Omental fat pad (tissue), 4 donors: Measurements from ENCODE around the gene BRICD5. TPM values are rescaled to one million over a fixed set of nuclear protein-coding genes. Genes with fewer than 3 reads are reported as not detected.

ENCODE experiments used
- ATAC-seq: fragments of 150-250 bp; one replicate; pipeline ENCODE4 v1.9.1; 2016; ENCODE audit warnings: mild to moderate bottlenecking, moderate library complexity; ENCODE audit not compliant: low FRiP score
- DNase-seq: peaks from one replicate; pipeline ENCODE4 v3.0.0-alpha.2; 2019; ENCODE audit warnings: low spot score
- CTCF ChIP-seq, 3 donors: fragments of 450-650 bp; IDR thresholded peaks; one replicate each; pipeline ENCODE4 v1.5.1; 2016 to 2017; ENCODE audit warnings: antibody characterized with exemption in 3 of 3, mild to moderate bottlenecking in 3 of 3, moderate library complexity in 2 of 3
- total RNA-seq, 4 donors: library from RNA; depleted of rRNA; stranded (reverse); fragments of >200 nt; gene quantifications; one replicate each; pipeline ENCODE4 v1.1.0, GENCODE V29; 2016

Gene BRICD5
- total RNA-seq, 4 donors from 2014 or later = 1.5 to 10.1 (median 4.3) TPM

- TF ChIP-seq CTCF (IDR thresholded peaks at IDR 0.05) = no peak
- no peak for DNase-seq
Measured at GRCh38 chr16:2161911-2162310, 48.8 kb downstream of the BRICD5 start.

GRCh38 chr16:2160915-2161551 lies 49.6 kb downstream of the BRICD5 start:
- no peak for TF ChIP-seq CTCF (IDR thresholded peaks at IDR 0.05)
- ATAC-seq (peak; percentile 17), DNase-seq (no peak)

More at GRCh38 chr16:2161911-2162310, 48.8 kb downstream of the BRICD5 start:
- ATAC-seq = no peak

Other genes starting within 250 kb of the BRICD5 start
- gene RPS2, start 246.0 kb downstream of the BRICD5 start, total RNA-seq = 1,000 to 10,000 TPM; 1,362 to 1,656 (median 1,543) TPM
- not detected for gene RNF151, start 244.0 kb downstream of the BRICD5 start, total RNA-seq
- gene TBL3, start 238.8 kb downstream of the BRICD5 start, total RNA-seq = 10 to 100 TPM; 32.2 to 44.3 (median 34.3) TPM
- not detected for gene NOXO1, start 229.4 kb downstream of the BRICD5 start, total RNA-seq
- 10 to 100 TPM; 11.9 to 18.4 (median 16.0) TPM for gene GFER, start 226.7 kb downstream of the BRICD5 start, total RNA-seq
- 1 to 10 TPM in 1 of 4 donors, under 1 TPM in 1, not detected in 2; 0.28 to 1.6 TPM for gene SYNGR3, start 220.9 kb downstream of the BRICD5 start, total RNA-seq
- gene ZNF598, start 201.0 kb downstream of the BRICD5 start, total RNA-seq = 10 to 100 TPM; 19.1 to 49.0 (median 24.3) TPM
- under 1 TPM in 1 of 4 donors, not detected in 3; 0.48 TPM for gene NPW, start 191.1 kb downstream of the BRICD5 start, total RNA-seq
- 100 to 1,000 TPM in 2 of 4 donors, 10 to 100 TPM in 2; 52.8 to 166 (median 84.9) TPM for gene NHERF2, start 184.0 kb downstream of the BRICD5 start, total RNA-seq
- 10 to 100 TPM in 3 of 4 donors, 1 to 10 TPM in 1; 7.1 to 18.1 (median 10.9) TPM for gene NTHL1, start 163.0 kb downstream of the BRICD5 start, total RNA-seq
- gene TSC2, start 162.9 kb downstream of the BRICD5 start, total RNA-seq = 10 to 100 TPM; 30.0 to 59.4 (median 35.9) TPM
- gene PKD1, start 75.0 kb downstream of the BRICD5 start, total RNA-seq = 100 to 1,000 TPM in 2 of 4 donors, 10 to 100 TPM in 2; 86.4 to 214 (median 121) TPM
- 1 to 10 TPM in 2 of 4 donors, under 1 TPM in 1, not detected in 1; 0.19 to 2.0 (median 1.1) TPM for gene RAB26, start 62.2 kb downstream of the BRICD5 start, total RNA-seq
- 10 to 100 TPM; 31.9 to 42.7 (median 34.3) TPM for gene TRAF7, start 55.1 kb downstream of the BRICD5 start, total RNA-seq
- gene CASKIN1, start 14.3 kb downstream of the BRICD5 start, total RNA-seq = under 1 TPM; 0.12 to 0.19 (median 0.14) TPM
- 10 to 100 TPM; 29.8 to 44.6 (median 34.6) TPM for gene MLST8, start 5.4 kb downstream of the BRICD5 start, total RNA-seq
- gene PGP, start 4.0 kb upstream of the BRICD5 start, total RNA-seq = 10 to 100 TPM in 1 of 4 donors, 1 to 10 TPM in 3; 8.1 to 10.4 (median 9.6) TPM
- 10 to 100 TPM; 18.3 to 39.6 (median 25.7) TPM for gene E4F1, start 12.7 kb upstream of the BRICD5 start, total RNA-seq
- gene DNASE1L2, start 25.6 kb upstream of the BRICD5 start, total RNA-seq = under 1 TPM in 3 of 4 donors, not detected in 1; 0.63 to 0.93 (median 0.84) TPM
- gene ECI1, start 40.7 kb upstream of the BRICD5 start, total RNA-seq = 10 to 100 TPM; 26.2 to 66.5 (median 38.4) TPM
- 100 to 1,000 TPM in 1 of 4 donors, 10 to 100 TPM in 3; 84.9 to 171 (median 92.2) TPM for gene RNPS1, start 57.3 kb upstream of the BRICD5 start, total RNA-seq
- gene ABCA3, start 129.9 kb upstream of the BRICD5 start, total RNA-seq = 10 to 100 TPM in 1 of 4 donors, 1 to 10 TPM in 3; 6.6 to 19.0 (median 8.0) TPM
- gene CCNF, start 218.6 kb upstream of the BRICD5 start, total RNA-seq = 1 to 10 TPM; 1.3 to 2.9 (median 2.5) TPM
- gene TEDC2, start 249.2 kb upstream of the BRICD5 start, total RNA-seq = 1 to 10 TPM in 1 of 4 donors, under 1 TPM in 1, not detected in 2; 0.50 to 1.1 TPM